HTR-8/SVneo (cell line): ENCODE measurements around the gene SLC30A2.

ENCODE experiments used
- DNase-seq: peaks from one replicate; pipeline ENCODE4 v3.0.0; 2011; ENCODE audit warnings: low spot score, mixed read lengths; ENCODE audit not compliant: insufficient read length
- FAIRE-seq: peaks from 2 replicates; lab custom pipeline; 2011; peaks lifted over from hg19 to GRCh38; lab: Jason Lieb, UNC

Gene SLC30A2

GRCh38 chr1:26044414-26044813 is 1.5 kb downstream of the SLC30A2 start:
- no peak for DNase-seq
- no peak for FAIRE-seq

- FAIRE-seq: no peak
- no peak for DNase-seq
These were observed 2.2 kb downstream of the SLC30A2 start for GRCh38 chr1:26043765-26044164.

GRCh38 chr1:26041978-26042377 is 3.9 kb downstream of the SLC30A2 start:
- no peak for FAIRE-seq
- no peak for DNase-seq

DNA sequence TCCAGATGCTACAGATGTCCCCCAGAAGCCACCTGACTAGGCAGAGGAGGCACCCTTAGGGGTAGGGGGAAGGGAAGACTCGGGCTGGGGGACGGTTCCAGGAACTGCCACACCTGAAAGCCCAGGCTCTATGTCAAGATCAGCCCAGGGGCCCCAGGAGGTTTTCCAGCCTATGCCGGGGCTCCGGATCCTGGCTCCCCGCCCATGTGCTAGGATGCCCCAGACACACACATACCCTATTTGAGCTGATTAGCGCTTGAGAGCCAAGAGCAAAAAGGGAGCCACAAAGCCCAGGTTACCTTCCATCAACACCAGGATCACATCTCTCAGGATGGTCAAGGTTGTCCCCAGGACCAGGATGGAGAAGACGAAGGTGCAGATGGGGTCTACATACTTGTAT is 4.5 kb downstream of the SLC30A2 start:
- no peak for FAIRE-seq
- no peak for DNase-seq

DNA sequence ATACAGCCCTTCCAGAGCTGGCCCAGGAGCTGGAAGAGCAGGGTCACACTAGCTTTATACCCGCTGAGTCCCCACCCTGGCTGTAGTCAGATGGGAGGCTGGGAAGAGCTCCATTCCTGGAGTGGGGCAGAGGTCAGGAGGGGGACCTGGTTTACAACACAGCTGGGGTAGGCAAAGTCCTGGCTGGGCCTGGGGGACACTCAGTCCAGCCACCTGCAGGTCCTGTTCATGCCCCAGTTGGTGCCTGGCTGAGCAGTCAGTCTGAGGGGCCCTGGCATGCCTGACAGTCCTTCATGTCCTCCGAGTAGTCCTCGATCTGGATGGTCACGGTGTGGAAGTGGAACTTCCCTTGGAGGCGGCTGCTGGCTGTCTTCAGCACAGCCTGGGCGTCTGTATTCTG is 7.0 kb downstream of the SLC30A2 start:
- no peak for FAIRE-seq

DNA sequence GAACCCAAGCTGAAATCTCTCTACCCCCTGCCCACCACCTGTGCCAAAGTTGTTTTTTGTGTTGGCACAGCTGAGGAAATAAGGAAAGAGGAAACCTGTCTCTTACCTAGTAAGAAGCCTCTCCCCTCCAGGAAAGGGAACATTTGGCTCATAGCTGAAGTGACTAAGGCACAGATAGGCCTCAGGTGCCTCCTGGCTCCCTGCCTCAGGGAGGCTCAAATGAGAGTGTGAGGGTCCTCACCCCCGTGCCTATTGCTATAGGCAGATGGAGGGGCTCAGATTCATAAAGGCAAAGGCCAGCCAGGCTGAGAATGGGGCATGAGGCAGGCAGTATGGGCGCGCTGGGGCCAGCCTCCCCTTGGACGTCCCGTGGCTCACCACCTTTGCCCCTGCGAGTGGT is 7.4 kb downstream of the SLC30A2 start:
- DNase-seq (no peak), FAIRE-seq (no peak)

More for the DNA sequence above, 7.0 kb downstream of the SLC30A2 start:
- DNase-seq: no peak

DNA sequence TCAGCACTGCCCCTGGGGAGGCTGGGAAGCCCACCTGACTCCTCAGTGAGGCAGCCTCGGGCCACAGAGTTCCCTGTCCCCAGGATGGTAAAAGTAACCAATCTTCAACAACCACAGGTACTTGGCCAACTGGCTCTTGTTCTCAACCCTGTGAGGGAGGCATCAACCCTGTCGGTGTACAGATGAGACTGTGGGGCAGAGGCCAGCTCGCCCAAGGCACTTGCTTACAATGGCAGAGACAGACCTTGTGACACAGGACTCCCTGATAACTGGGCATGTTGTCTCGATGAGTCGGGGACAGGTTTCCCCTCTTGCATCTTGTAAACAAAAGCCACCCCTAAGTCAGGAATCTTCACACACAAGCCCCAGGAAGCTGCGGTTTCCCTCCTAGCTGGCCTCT is 8.0 kb downstream of the SLC30A2 start:
- no peak for FAIRE-seq
- DNase-seq: no peak

- DNase-seq: no peak
- no peak for FAIRE-seq
These were observed 9.1 kb downstream of the SLC30A2 start for GRCh38 chr1:26036756-26037281.

GRCh38 chr1:26035959-26036755 is 9.8 kb downstream of the SLC30A2 start:
- FAIRE-seq: peak; percentile 89
- peak; percentile 78 for DNase-seq

GRCh38 chr1:26035203-26035958 is 10.5 kb downstream of the SLC30A2 start:
- peak; percentile 84 for FAIRE-seq
- peak; percentile 94 for DNase-seq

DNA sequence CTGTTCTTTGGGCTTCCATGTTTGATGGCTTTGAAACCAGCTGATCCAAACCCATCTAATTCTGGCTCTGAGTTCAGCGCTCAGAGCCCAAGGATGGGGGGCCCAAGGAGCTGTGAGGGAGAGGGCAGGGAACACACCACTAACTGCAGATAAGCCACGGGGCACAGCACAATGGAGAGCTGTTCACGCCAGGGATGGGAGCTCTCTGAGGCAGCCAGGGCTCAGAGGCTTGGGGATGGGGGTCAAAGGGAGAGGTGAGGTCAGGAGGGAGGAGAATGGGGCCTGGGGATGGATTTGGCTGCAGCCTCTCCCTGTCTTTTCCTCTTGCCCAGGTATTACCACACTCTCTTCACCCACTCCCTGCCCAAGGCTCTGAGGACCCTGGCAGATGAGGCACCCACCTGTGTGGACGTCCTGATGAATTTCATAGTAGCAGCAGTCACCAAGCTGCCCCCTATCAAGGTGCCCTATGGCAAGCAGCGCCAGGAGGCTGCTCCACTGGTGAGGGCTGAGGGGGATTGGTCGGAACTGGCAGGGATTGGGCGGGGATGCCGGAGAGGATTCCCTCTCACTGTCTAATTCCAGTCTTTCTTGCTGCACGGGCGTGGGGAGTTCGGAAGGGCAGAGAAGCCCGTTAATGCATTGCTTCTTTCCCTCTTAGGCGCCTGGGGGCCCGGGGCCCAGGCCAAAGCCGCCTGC is 11.3 kb downstream of the SLC30A2 start:
- FAIRE-seq (peak; percentile 44), DNase-seq (no peak)

- FAIRE-seq: no peak
- no peak for DNase-seq
These were observed 13.1 kb downstream of the SLC30A2 start for GRCh38 chr1:26032656-26033357.

GRCh38 chr1:26031611-26032220 is 14.2 kb downstream of the SLC30A2 start:
- no peak for DNase-seq
- FAIRE-seq: no peak

- no peak for DNase-seq
- FAIRE-seq: no peak
These were observed 14.7 kb downstream of the SLC30A2 start for GRCh38 chr1:26031196-26031595.

GRCh38 chr1:26029864-26030481 is 15.9 kb downstream of the SLC30A2 start:
- FAIRE-seq (no peak), DNase-seq (no peak)

GRCh38 chr1:26029054-26029863 is 16.7 kb downstream of the SLC30A2 start:
- DNase-seq: no peak
- FAIRE-seq: no peak

- DNase-seq: no peak
- no peak for FAIRE-seq
These were observed 17.4 kb downstream of the SLC30A2 start for GRCh38 chr1:26028490-26028980.
